HS-5 (cell line): ENCODE data around the gene ASAP2.
A peak's percentile ranks its signal among the peaks of the same experiment; 100 is the strongest.

ENCODE experiments used
- DNase-seq: peaks from one replicate; pipeline ENCODE4 v3.0.0-alpha.2; 2012; ENCODE audit warnings: low read depth

Gene ASAP2

GRCh38 chr2:9403924-9404323, 197.3 kb downstream of the ASAP2 start:
- DNase-seq: no peak

GRCh38 chr2:9404451-9404850, 197.8 kb downstream of the ASAP2 start:
- no peak for DNase-seq

GRCh38 chr2:9405636-9406035, 199.0 kb downstream of the ASAP2 start:
- DNase-seq: no peak

- DNase-seq: no peak
Measured at GRCh38 chr2:9406529-9407362, 200.1 kb downstream of the ASAP2 start.

GRCh38 chr2:9407363-9407811, 200.8 kb downstream of the ASAP2 start:
- no peak for DNase-seq

GRCh38 chr2:9408641-9409151, 202.1 kb downstream of the ASAP2 start:
- no peak for DNase-seq

- DNase-seq: no peak
Measured at GRCh38 chr2:9410108-9410507, 203.5 kb downstream of the ASAP2 start.

- no peak for DNase-seq
Measured at GRCh38 chr2:9412781-9413180, 206.2 kb downstream of the ASAP2 start.

- DNase-seq: no peak
Measured at GRCh38 chr2:9415516-9416169, 209.0 kb downstream of the ASAP2 start.

GRCh38 chr2:9416267-9416961, 209.8 kb downstream of the ASAP2 start:
- DNase-seq: no peak

- DNase-seq: no peak
Measured at GRCh38 chr2:9416962-9417316, 210.3 kb downstream of the ASAP2 start.

- no peak for DNase-seq
Measured at GRCh38 chr2:9417725-9418124, 211.1 kb downstream of the ASAP2 start.

GRCh38 chr2:9418746-9419145, 212.1 kb downstream of the ASAP2 start:
- no peak for DNase-seq

- no peak for DNase-seq
Measured at GRCh38 chr2:9419541-9419940, 212.9 kb downstream of the ASAP2 start.

- no peak for DNase-seq
Measured at GRCh38 chr2:9420495-9420894, 213.9 kb downstream of the ASAP2 start.

GRCh38 chr2:9422321-9423099, 215.9 kb downstream of the ASAP2 start:
- DNase-seq: no peak

- DNase-seq: peak; percentile 91
Measured at GRCh38 chr2:9423100-9423921, 216.7 kb downstream of the ASAP2 start, which contains the start of the genes CPSF3 and ITGB1BP1. Gene CPSF3, plus strand, starts transcription at chr2:9423654. Its CDS starts 120 bp downstream, at chr2:9423774. Gene ITGB1BP1, minus strand, starts transcription at chr2:9423528. Its CDS starts 4,831 bp downstream, at chr2:9418697.

GRCh38 chr2:9423922-9424272, 217.3 kb downstream of the ASAP2 start:
- no peak for DNase-seq

- no peak for DNase-seq
Measured at GRCh38 chr2:9424447-9425164, 218.0 kb downstream of the ASAP2 start.

GRCh38 chr2:9428965-9429577, 222.5 kb downstream of the ASAP2 start:
- no peak for DNase-seq
